ENCODE results near the gene TUBA4B. TPM values are rescaled to one million over a fixed set of nuclear protein-coding genes. Genes with fewer than 3 reads are reported as not detected.

TUBA4B gene
- total RNA-seq, 1 donor from 2014 or later, result 3.5 TPM

GRCh38 chr2:219277703-219278654 is 24.9 kb downstream of the TUBA4B start:
- Histone ChIP-seq H3K36me3 (peaks cover 26% of the 10 kb centered on the region), H3K27ac (peak overlapping the region; percentile 100), H3K9me3 (no peaks in the 10 kb centered on the region), H3K4me1 (peaks cover 25% of the 10 kb centered on the region), H3K4me3 (peak overlapping the region; percentile 88), H3K27me3 (ENCODE audit: low read depth) (no peaks in the 10 kb centered on the region)
- DNase-seq, result peak; percentile 83
- TF ChIP-seq, protein P1, sequence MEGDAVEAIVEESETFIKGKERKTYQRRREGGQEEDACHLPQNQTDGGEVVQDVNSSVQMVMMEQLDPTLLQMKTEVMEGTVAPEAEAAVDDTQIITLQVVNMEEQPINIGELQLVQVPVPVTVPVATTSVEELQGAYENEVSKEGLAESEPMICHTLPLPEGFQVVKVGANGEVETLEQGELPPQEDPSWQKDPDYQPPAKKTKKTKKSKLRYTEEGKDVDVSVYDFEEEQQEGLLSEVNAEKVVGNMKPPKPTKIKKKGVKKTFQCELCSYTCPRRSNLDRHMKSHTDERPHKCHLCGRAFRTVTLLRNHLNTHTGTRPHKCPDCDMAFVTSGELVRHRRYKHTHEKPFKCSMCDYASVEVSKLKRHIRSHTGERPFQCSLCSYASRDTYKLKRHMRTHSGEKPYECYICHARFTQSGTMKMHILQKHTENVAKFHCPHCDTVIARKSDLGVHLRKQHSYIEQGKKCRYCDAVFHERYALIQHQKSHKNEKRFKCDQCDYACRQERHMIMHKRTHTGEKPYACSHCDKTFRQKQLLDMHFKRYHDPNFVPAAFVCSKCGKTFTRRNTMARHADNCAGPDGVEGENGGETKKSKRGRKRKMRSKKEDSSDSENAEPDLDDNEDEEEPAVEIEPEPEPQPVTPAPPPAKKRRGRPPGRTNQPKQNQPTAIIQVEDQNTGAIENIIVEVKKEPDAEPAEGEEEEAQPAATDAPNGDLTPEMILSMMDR (IDR thresholded peaks at IDR 0.05), result peak; percentile 99
- intact Hi-C loops (cut with DNase I), result no loop called here
- peak; percentile 62 to 69 for ATAC-seq

DNA sequence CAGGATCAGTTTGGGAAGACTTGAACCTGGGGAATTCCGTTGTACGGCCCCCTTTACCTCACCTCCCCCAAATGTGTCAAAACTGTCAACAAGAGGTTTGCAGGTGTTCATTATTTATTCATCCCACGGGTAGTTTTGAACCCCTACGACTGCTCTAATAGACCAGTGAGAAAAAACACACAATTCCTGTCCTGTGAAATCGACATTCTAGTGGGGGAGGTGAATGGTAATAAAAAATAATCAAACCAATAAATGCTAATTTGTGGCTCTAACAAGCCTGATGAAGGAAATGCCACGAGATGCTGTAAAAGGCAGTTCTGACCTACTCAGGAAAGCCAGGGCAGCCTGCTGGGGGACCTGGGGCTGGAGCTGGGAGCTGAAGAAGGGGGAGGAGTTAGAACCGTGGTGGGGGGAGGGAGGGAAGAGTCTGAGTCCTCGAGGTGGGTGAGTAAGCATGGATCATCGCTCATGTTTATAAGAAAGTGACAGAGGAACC is 25.7 kb downstream of the TUBA4B start:
- H3K27ac ChIP-seq, result peak overlapping the region; percentile 100
- DNase-seq (no peak), ATAC-seq (peak in 1 of 2 donors; percentile 70)
- no peaks in the 10 kb centered on the region for H3K27me3 ChIP-seq (ENCODE audit: low read depth)
- no peaks in the 10 kb centered on the region for H3K9me3 ChIP-seq
- H3K4me3 ChIP-seq, result peak overlapping the region; percentile 88
- TF ChIP-seq, protein P1 (IDR thresholded peaks at IDR 0.05), result no peak
- intact Hi-C loops (cut with DNase I), result no loop called here
- H3K4me1 ChIP-seq, result peaks cover 25% of the 10 kb centered on the region
- H3K36me3 ChIP-seq, result peaks cover 34% of the 10 kb centered on the region

- Histone ChIP-seq H3K27ac (peak within 1 kb of the TSS; percentile 100), H3K9me3 (no peaks in the 10 kb centered on the region), H3K27me3 (ENCODE audit: low read depth) (no peaks in the 10 kb centered on the region), H3K36me3 (peaks cover 40% of the 10 kb centered on the region), H3K4me3 (peak within 1 kb of the TSS; percentile 88), H3K4me1 (peaks cover 25% of the 10 kb centered on the region)
- TF ChIP-seq, protein P1 (IDR thresholded peaks at IDR 0.05), result no peak
- DNase-seq (peak; percentile 99), ATAC-seq (peak; percentile 96 to 98)
- intact Hi-C loops (cut with DNase I), result no loop called here
Measured at GRCh38 chr2:219279151-219279915, 26.3 kb downstream of the TUBA4B start, which contains the start of gene DNAJB2. Gene DNAJB2, plus strand, starts transcription at chr2:219279366. Its CDS starts 468 bp downstream, at chr2:219279834.

GRCh38 chr2:219279916-219280516 is 27.0 kb downstream of the TUBA4B start:
- TF ChIP-seq, protein P1 (IDR thresholded peaks at IDR 0.05), result no peak
- intact Hi-C loops (cut with DNase I), result no loop called here
- no peaks in the 10 kb centered on the region for H3K9me3 ChIP-seq
- no peak for ATAC-seq
- H3K27me3 ChIP-seq (ENCODE audit: low read depth), result no peaks in the 10 kb centered on the region
- peak overlapping the region; percentile 88 for H3K4me3 ChIP-seq
- H3K36me3 ChIP-seq, result peaks cover 47% of the 10 kb centered on the region
- peaks cover 25% of the 10 kb centered on the region for H3K4me1 ChIP-seq
- DNase-seq, result no peak
- peak overlapping the region; percentile 100 for H3K27ac ChIP-seq

DNA sequence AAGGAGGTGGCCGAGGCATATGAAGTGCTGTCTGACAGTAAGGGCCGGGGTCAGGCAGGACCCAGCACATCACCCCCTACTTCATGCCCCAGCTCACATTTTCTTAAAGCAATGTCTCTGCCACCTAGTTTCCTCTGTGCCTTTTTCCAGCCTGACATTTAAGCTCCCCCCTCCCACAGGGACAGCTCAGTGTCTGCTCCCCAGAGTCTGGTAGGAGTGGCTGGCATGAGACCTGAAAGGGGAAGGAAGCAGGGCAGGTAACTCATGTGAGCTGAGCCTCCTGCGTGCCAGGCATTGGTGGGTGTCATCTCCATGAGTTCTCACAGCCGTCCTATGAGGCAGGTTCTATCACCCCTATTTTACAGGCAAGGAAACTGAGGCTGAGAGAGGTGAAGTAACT is 27.6 kb downstream of the TUBA4B start:
- H3K9me3 ChIP-seq, result no peaks in the 10 kb centered on the region
- H3K27me3 ChIP-seq (ENCODE audit: low read depth), result no peaks in the 10 kb centered on the region
- peaks cover 25% of the 10 kb centered on the region for H3K4me1 ChIP-seq
- peaks cover 53% of the 10 kb centered on the region for H3K36me3 ChIP-seq
- TF ChIP-seq, protein P1 (IDR thresholded peaks at IDR 0.05), result no peak
- no peak overlapping the region for H3K4me3 ChIP-seq
- ATAC-seq (no peak), DNase-seq (no peak)
- H3K27ac ChIP-seq, result peak overlapping the region; percentile 100
- intact Hi-C loops (cut with DNase I), result no loop called here
